Measurements from ENCODE around the gene ARL6IP6. TPM values are rescaled to one million over a fixed set of nuclear protein-coding genes. Genes with fewer than 3 reads are reported as not detected.
"Not testable (repeated sequence)": the region's sequence is repeated elsewhere in the genome, so short reads cannot be mapped to it uniquely, and the experiment has no call there.

Gene ARL6IP6
- total RNA-seq, 1 donor, result 40.3 TPM

DNA sequence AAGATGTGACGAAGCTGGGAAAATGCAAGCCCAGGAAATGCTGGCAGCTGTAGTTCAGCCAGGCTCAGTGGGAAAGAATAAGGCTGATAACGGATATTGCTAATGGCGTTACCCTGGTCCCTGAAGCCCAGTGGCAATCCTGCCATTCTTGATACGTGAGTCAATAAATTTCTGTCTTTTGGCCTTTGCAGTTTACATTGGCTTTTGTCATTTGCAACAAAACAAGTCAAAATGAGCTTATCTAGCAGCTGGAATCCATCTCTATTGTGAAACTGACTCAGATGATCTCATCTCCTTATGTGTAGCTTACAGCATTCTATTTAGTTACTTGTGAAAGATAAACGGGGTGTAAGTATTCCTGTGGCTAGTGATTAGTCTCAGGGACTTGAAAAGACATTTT lies 43.8 kb downstream of the ARL6IP6 start:
- peak; percentile 96 for DNase-seq (ENCODE audit: low read depth)
- peak overlapping the region; percentile 3 for H3K4me3 ChIP-seq (ENCODE audit: low read depth, low read length)
- TF ChIP-seq CTCF (IDR thresholded peaks at IDR 0.05; ENCODE audit: insufficient read depth, low read length), result no peak

DNA sequence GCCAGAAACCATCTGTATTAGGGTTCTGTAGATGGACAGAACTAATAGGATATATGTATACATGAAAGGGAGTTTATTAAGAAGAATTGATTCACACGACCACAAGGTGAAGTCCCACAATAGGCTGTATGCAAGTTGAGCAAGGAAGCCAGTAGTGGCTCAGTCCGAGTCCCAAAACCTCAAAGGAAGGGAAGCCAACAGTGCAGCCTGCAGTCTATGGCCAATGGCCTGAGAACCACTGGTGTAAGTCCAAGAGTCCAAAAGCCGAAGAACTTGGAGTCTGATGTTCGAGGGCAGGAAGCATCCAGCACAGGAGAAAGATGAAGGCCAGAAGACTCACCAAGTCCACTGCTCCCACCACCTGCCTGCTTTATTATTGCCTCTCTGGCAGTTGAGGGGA lies 44.8 kb downstream of the ARL6IP6 start:
- not testable (repeated sequence) for DNase-seq (ENCODE audit: low read depth); H3K4me3 ChIP-seq (ENCODE audit: low read depth, low read length)

- H3K4me3 ChIP-seq (ENCODE audit: low read depth, low read length), result no peak overlapping the region
- no peak for TF ChIP-seq CTCF (IDR thresholded peaks at IDR 0.05; ENCODE audit: insufficient read depth, low read length)
- peak; percentile 8 for DNase-seq (ENCODE audit: low read depth)
Observed at GRCh38 chr2:152763651-152764050, 45.2 kb downstream of the ARL6IP6 start.

DNA sequence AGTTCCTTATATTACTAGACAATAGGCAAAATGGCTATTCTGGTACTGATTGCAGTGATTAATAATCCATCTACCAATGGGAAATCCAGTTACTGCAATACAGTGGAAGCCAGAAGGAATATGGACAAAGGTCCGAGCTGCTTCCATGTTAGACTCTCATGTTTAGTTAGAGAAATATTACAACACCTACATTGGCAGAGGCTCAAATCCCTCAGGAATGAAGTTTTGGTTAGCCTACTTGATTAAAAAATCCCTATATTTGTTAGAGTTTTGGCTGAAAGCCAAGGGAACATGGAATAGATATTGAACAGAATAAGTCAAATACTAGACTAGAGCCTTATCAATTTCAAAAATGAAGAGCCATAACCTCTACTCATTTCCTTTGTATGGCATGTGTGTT lies 48.5 kb downstream of the ARL6IP6 start:
- DNase-seq (ENCODE audit: low read depth), result peak; percentile 74
- TF ChIP-seq CTCF (IDR thresholded peaks at IDR 0.05; ENCODE audit: insufficient read depth, low read length), result no peak
- no peak overlapping the region for H3K4me3 ChIP-seq (ENCODE audit: low read depth, low read length)

DNA sequence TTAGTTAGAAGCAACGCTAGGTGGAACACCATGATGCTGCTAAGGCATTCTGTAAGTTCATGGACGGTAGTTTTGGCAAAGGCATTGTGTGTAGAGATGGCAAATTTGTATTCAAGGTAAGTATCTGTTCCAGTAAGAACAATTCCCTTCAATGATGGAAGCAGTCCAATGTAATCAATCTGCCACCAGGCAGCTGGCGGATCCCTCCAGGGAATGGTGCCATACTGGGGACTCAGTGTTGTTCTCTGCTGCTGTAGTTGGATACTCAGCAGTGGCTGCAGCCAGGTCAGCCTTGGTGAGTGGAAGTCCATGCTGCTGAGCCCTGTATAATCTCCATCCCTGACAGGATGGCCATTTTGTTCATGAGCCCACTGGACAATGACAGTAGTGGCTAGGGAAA lies 62.8 kb downstream of the ARL6IP6 start:
- DNase-seq (ENCODE audit: low read depth), result no peak
- no peak overlapping the region for H3K4me3 ChIP-seq (ENCODE audit: low read depth, low read length)
- no peak for TF ChIP-seq CTCF (IDR thresholded peaks at IDR 0.05; ENCODE audit: insufficient read depth, low read length)

GRCh38 chr2:152782171-152782570 lies 63.8 kb downstream of the ARL6IP6 start:
- no peak for TF ChIP-seq CTCF (IDR thresholded peaks at IDR 0.05; ENCODE audit: insufficient read depth, low read length)
- H3K4me3 ChIP-seq (ENCODE audit: low read depth, low read length), result no peak overlapping the region
- DNase-seq (ENCODE audit: low read depth), result no peak

DNA sequence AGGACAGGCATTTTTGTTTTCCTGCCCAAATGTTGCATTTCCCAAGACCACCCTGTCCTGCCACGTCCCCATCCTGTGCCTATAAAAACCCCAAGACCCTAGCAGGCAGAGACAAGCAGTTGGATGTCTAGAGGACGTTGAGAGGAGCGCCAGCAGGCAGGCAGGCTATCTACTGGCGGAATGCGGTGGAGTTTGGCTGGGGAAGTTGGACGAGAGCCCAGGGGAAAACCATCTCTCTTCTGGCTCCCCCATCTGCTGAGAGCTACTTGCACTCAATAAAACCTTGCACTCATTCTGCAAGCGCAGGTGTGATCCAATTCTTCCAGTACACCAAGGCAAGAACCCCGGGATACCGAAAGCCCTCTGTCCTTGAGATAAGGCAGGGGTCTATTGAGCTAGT lies 72.5 kb downstream of the ARL6IP6 start:
- TF ChIP-seq CTCF (IDR thresholded peaks at IDR 0.05; ENCODE audit: insufficient read depth, low read length), result no peak
- DNase-seq (ENCODE audit: low read depth), result no peak
- H3K4me3 ChIP-seq (ENCODE audit: low read depth, low read length), result no peak overlapping the region
